Transverse colon (tissue), 4 donors: Measurements from ENCODE around the gene TFG. TPM values are rescaled to one million over a fixed set of nuclear protein-coding genes. Genes with fewer than 3 reads are reported as not detected.

Experiments
- DNase-seq: peaks from one replicate; pipeline ENCODE4 v3.0.0-alpha.2; 2019
- H3K27ac ChIP-seq, 4 donors: fragments of 200-600 bp; sonication (generic); 2 replicates each; pipeline ENCODE4 v1.5.1; 2016 to 2018; ENCODE audit warnings: inconsistent platforms in 4 of 4
- H3K27me3 ChIP-seq: fragments of 200-600 bp; sonication (generic); 2 replicates; pipeline ENCODE4 v1.5.1; 2017; ENCODE audit warnings: inconsistent platforms
- H3K36me3 ChIP-seq, 4 donors: fragments of 200-600 bp; sonication (generic); 2 replicates each; pipeline ENCODE4 v1.5.1; 2017 to 2019; ENCODE audit warnings: inconsistent platforms in 4 of 4
- H3K4me1 ChIP-seq, 4 donors: fragments of 200-600 bp; sonication (generic); 2 replicates each; pipeline ENCODE4 v1.5.1; 2017 to 2020; ENCODE audit warnings: inconsistent platforms in 4 of 4
- H3K4me3 ChIP-seq, 4 donors: fragments of 200-600 bp; sonication (generic); 1 replicate in 1 of 4; 2 replicates in 3 of 4; pipeline versions ENCODE4 v1.5.1 to v1.6.1; 2017 to 2019; ENCODE audit warnings: inconsistent platforms in 4 of 4
- H3K9me3 ChIP-seq, 2 donors: fragments of 200-600 bp; sonication (generic); 2 replicates each; pipeline ENCODE4 v1.5.1; 2017 to 2019; ENCODE audit warnings: inconsistent platforms in 2 of 2
- CTCF ChIP-seq, 5 experiments: fragments of 200-600 bp in 3 of 5; fragments of 450-650 bp in 2 of 5; sonication (generic) in 3 of 5; IDR thresholded peaks; 1 replicate in 2 of 5; 2 replicates in 3 of 5; pipeline ENCODE4 v1.5.1; 2016 to 2017; ENCODE audit warnings: antibody characterized with exemption in 5 of 5, inconsistent platforms in 3 of 5, mild to moderate bottlenecking in 2 of 5, moderate library complexity in 1 of 5
- EP300 ChIP-seq: sonication (generic); formaldehyde crosslinking; IDR thresholded peaks from one replicate; pipeline ENCODE4 v1.6.1; 2017; ENCODE audit warnings: antibody characterized with exemption, low read depth
- POLR2A ChIP-seq: fragments of 450-650 bp; IDR thresholded peaks from one replicate; pipeline ENCODE4 v1.6.1; 2016; ENCODE audit warnings: antibody characterized with exemption, mild to moderate bottlenecking, moderate library complexity
- POLR2AphosphoS5 ChIP-seq, 3 donors: sonication (generic); formaldehyde crosslinking; IDR thresholded peaks; one replicate each; pipeline ENCODE4 v1.6.1; 2016; ENCODE audit warnings: antibody characterized with exemption in 3 of 3
- WGBS, 2 donors: methylation state at CpG; one replicate each; pipeline ENCODE4 v1.1.5; 2018; ENCODE audit warnings: low coverage in 1 of 2; 5-methylcytosine and 5-hydroxymethylcytosine counted together
- in situ Hi-C, 4 donors: fragments of 200-750 bp; cut with MboI; loops; one replicate each; pipeline versions ENCODE4 v1.15.0 to v1.15.1; 2017; ENCODE audit warnings: low sequenced_read_pairs in 3 of 4, low pct_ligation_motif_present in 1 of 4, low pct_unique_long_range_greater_than_20kb in 1 of 4
- intact Hi-C: fragments of 100-400 bp; cut with DNase I; formaldehyde crosslinking; loops from one replicate; pipeline ENCODE4 v1.15.1; 2023; ENCODE audit warnings: low total_unique reads
- total RNA-seq, 4 donors: library from RNA; depleted of rRNA; stranded (reverse); fragments of >200 nt; gene quantifications; one replicate each; pipeline ENCODE4 v1.1.0, GENCODE V29; 2016

TFG gene
- total RNA-seq, 4 donors from 2014 or later = 72.2 to 118 (median 94.3) TPM

DNA sequence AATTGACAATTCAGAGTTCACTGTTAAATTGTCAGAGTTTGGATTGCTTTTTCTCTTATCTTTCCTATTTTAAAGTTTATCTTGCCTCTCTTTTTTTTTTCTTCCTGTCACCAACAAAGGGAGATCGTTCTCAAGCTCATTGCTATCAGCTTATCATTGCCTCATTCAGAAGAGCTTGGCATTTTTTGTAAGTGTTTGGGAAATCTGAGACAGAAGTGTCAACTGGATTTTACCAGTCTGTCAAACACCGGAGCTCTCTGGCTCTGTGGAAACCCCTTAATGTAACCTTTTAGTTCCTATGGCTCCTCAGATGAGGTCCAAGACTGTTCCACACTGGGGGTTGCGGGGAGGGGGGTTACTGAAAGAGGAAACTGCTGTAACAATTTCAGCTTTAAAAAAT, 10.6 kb upstream of the TFG start:
- Histone ChIP-seq H3K27me3 (no peaks in the 10 kb centered on the region), H3K27ac (no peak overlapping the region), H3K4me1 (no peaks in the 10 kb centered on the region), H3K9me3 (no peaks in the 10 kb centered on the region), H3K36me3 (no peaks in the 10 kb centered on the region), H3K4me3 (no peak overlapping the region)
- WGBS, 2 donors = 36 to 40% methylated on average over 3 of the region's 3 CpGs
- DNase-seq = no peak
- intact Hi-C loops = no loop called here
- in situ Hi-C loops = no loop called here
- TF ChIP-seq CTCF (IDR thresholded peaks at IDR 0.05) (no peak), POLR2A (no peak), EP300 (no peak)

DNA sequence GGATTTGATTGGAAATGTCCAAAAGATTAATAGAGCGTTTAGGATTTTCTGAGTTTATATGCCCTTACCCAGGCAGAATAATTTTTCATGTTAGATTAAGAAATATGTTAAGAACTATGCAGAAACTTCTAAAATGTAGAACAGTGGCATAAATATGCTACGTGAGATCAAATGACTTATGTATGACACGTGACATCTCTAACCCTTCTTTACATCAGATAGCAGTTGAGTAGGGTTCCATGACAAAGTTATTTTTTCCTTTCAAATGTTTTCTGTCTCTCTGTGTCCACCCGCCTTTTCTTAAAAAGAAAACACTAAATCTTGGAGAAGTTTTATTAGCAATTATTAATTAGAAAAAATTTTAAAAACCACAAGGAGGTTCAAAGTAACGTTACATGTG, 8.6 kb upstream of the TFG start:
- no peaks in the 10 kb centered on the region for H3K4me1 ChIP-seq
- H3K4me3 ChIP-seq = no peak overlapping the region
- intact Hi-C loops = no loop called here
- peaks cover 1% of the 10 kb centered on the region for H3K27me3 ChIP-seq
- TF ChIP-seq CTCF (IDR thresholded peaks at IDR 0.05) (no peak), POLR2AphosphoS5 (IDR thresholded peaks at IDR 0.05) (no peak), POLR2A (no peak), EP300 (no peak)
- in situ Hi-C loops = no loop called here
- H3K27ac ChIP-seq = no peak overlapping the region
- WGBS, 2 donors = 87 to 88% methylated on average over 5 of the region's 5 CpGs
- no peaks in the 10 kb centered on the region for H3K9me3 ChIP-seq
- H3K36me3 ChIP-seq = no peaks in the 10 kb centered on the region
- no peak for DNase-seq

DNA sequence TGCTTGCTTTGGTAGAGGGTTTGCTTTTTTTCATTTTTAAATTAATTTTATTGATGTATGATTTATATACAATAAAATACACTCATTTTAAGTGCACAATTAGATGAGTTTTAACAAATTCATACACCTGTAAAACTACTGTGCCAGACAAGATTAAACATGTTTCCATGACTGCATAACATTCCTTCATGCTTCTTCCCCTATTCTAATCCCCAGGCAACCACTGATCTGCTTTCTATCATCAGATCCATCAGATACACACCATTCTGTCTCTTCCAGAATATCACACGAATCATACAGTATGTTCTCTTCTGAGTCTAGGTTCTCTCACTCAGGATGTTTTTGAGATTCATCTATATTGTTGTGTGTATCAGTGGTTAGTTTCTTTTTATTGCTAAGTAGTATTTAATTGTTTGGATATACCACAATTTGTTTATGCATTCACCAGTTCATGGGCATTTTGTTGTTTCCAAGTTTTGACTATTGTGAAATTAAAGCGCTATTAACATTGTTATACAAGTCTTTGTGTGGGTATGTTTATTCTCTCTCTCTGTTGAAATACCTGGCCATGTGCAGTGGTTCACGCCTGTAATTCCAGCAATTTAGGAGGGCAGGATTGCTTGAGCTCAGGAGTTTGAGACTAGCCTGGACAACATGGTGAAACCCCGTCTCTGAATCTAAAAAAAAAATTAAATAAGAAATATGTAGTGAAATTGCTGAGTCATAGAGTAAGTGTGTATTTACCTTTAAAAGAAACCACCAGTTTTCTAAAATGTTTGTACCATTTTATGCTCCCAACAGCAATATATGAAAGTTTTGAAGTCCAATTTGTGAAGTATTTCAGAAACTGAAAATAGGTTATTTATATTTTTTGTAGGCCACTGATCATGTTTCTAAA, 7.0 kb upstream of the TFG start:
- WGBS, 2 donors = 74 to 82% methylated on average over 4 of the region's 4 CpGs
- in situ Hi-C loops = no loop called here
- intact Hi-C loops = no loop called here
- TF ChIP-seq POLR2A = no peak
- TF ChIP-seq EP300 = no peak
- no peak for TF ChIP-seq CTCF (IDR thresholded peaks at IDR 0.05)
- no peak for TF ChIP-seq POLR2AphosphoS5 (IDR thresholded peaks at IDR 0.05)
- Histone ChIP-seq H3K4me3 (no peak overlapping the region), H3K9me3 (no peaks in the 10 kb centered on the region), H3K36me3 (no peaks in the 10 kb centered on the region), H3K27me3 (peaks cover 15% of the 10 kb centered on the region), H3K4me1 (no peaks in the 10 kb centered on the region), H3K27ac (no peak overlapping the region)
- no peak for DNase-seq

DNA sequence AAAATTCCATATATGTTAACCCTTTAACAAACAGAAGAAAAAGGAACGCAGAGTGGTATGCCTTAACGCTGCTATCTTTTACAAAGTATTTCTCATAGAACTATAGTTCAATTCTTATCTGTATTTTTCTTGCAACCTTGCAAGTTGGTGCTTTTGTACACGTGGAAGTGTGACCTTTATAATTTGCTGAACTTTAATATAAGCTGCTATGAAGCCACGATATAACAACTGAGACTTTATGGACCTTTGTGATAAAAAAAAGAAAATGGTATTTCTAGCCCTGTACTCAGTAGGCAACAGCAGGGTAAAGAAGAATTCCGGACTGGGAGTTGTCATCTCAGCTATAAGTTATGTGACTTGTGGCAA, 6.3 kb upstream of the TFG start:
- in situ Hi-C loops = no loop called here
- 72 to 76% methylated on average over 5 of the region's 5 CpGs for WGBS, 2 donors

More for the DNA sequence above, 6.3 kb upstream of the TFG start:
- no peak for DNase-seq
- Histone ChIP-seq H3K27me3 (peaks cover 15% of the 10 kb centered on the region), H3K36me3 (no peaks in the 10 kb centered on the region), H3K4me3 (no peak overlapping the region), H3K27ac (no peak overlapping the region), H3K9me3 (no peaks in the 10 kb centered on the region), H3K4me1 (no peaks in the 10 kb centered on the region)
- intact Hi-C loops = no loop called here
- TF ChIP-seq EP300 (no peak), POLR2AphosphoS5 (IDR thresholded peaks at IDR 0.05) (no peak), CTCF (IDR thresholded peaks at IDR 0.05) (no peak), POLR2A (no peak)
